Esophagus (tissue), 2 donors: ENCODE results near the gene MICOS13. TPM values are rescaled to one million over a fixed set of nuclear protein-coding genes. Genes with fewer than 3 reads are reported as not detected.

Source experiments
- H3K27ac ChIP-seq, 2 donors: one replicate each; pipeline ENCODE4 v1.5.1; 2013; ENCODE audit warnings: low read depth in 2 of 2, mild to moderate bottlenecking in 2 of 2, inconsistent platforms in 1 of 2, low read length in 1 of 2, moderate library complexity in 1 of 2
- H3K27me3 ChIP-seq, 2 donors: one replicate each; pipeline ENCODE4 v1.6.1; 2013; ENCODE audit warnings: low read length in 2 of 2, control low read depth in 1 of 2, mild to moderate bottlenecking in 1 of 2; ENCODE audit not compliant: insufficient read depth in 2 of 2, control insufficient read depth in 1 of 2
- H3K36me3 ChIP-seq, 2 donors: one replicate each; pipeline ENCODE4 v1.6.1; 2013; ENCODE audit warnings: low read length in 1 of 2; ENCODE audit not compliant: control insufficient read depth in 2 of 2, insufficient read depth in 2 of 2
- H3K4me1 ChIP-seq, 2 donors: one replicate each; pipeline ENCODE4 v1.6.1; 2013; ENCODE audit warnings: low read length in 1 of 2; ENCODE audit not compliant: control insufficient read depth in 2 of 2, insufficient read depth in 2 of 2
- H3K4me3 ChIP-seq, 2 donors: one replicate each; pipeline ENCODE4 v1.5.1; 2013; ENCODE audit warnings: low read length in 2 of 2, mild to moderate bottlenecking in 2 of 2, low read depth in 1 of 2, moderate library complexity in 1 of 2
- H3K9me3 ChIP-seq, 2 donors: one replicate each; pipeline ENCODE4 v1.6.1; 2013; ENCODE audit warnings: mild to moderate bottlenecking in 2 of 2, low read depth in 1 of 2, low read length in 1 of 2, moderate library complexity in 1 of 2; ENCODE audit not compliant: control insufficient read depth in 2 of 2, insufficient read depth in 1 of 2
- WGBS, 2 donors: extraction: QIAGEN DNeasy Blood & Tissue Kit; methylation state at CpG; one replicate each; pipeline ENCODE4 v1.1.7; 2013; 5-methylcytosine and 5-hydroxymethylcytosine counted together
- polyA plus RNA-seq, 2 donors: library from polyadenylated mRNA; stranded (reverse); fragments of 200-250 nt; gene quantifications; one replicate each; pipeline ENCODE4 v1.2.3, GENCODE V29; 2013
- donor health status: healthy with polysubstance abuse.
- donor health status: Bipolar disorder and iron deficiency.

The MICOS13 gene
- polyA plus RNA-seq, 2 donors: 86.8 to 104 TPM

DNA sequence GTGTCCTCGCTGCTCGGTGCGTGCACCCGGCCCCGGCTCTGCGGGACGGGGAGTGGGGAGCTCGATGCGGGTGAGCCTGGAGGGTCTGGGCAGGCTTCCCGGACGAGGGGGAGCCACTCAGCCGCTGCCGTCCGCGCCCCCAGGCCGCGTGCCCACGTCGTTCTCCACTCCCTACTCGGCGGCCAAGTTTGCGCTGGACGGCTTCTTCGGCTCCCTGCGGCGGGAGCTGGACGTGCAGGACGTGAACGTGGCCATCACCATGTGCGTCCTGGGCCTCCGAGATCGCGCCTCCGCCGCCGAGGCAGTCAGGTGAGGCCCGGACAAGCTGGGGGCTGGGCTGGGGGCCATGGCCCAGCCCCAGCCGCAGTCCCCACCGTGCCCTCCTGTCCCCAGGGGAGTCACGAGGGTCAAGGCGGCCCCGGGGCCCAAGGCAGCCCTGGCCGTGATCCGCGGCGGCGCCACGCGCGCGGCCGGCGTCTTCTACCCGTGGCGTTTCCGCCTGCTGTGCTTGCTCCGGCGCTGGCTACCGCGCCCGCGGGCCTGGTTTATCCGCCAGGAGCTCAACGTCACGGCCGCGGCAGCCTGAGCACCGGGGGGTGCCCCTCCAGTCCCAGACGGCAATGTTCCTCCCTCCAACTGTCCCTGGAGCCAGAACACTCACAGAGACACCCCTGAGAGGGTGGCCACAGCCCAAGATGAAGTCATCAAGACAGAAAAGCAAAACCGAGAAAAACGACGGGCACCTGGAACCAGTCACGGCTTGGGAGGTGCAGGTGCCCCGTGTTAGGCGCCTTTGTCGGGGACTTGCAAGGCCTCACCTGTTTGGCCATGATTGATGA, 7.3 kb upstream of the MICOS13 start:
- Histone ChIP-seq H3K9me3 (no peaks in the 10 kb centered on the region), H3K27ac (peak overlapping the region; percentile 23 to 56)
- 53 to 54% methylated on average over 75 to 76 of the region's 76 CpGs for WGBS, 2 donors

DNA sequence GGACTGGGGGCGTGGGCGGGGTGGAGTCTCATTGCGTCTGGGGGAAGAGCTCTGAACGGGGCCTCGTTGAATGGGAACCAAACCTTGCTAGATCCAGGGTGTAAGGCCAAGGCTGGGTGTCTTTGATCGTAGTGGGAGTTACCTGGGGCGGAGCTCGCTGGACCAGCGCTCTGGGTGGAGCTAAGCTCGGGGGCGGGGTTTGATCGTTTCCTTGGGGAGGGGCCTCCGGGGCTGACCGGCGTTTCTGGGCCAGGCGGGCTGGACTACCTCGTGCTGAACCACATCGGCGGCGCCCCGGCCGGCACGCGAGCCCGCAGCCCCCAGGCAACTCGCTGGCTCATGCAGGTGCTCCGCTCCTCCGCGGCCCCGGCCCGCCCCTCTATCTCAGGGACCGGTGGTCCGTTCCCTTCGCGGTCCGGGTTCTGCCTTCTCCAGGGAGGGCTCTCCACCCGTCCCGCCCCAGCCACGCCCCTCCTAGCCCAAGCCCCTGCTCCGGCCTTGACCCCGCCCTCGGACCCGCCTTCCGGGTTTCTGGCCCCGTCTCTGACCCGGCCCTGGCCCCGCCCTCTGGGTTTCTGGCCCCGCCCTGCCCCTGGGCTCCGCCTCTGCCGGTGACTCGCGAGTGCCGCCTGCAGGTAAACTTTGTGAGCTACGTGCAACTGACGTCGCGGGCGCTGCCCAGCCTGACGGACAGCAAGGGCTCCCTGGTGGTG, 6.5 kb upstream of the MICOS13 start:
- Histone ChIP-seq H3K36me3 (peaks cover 0 to 4% of the 10 kb centered on the region in 2 donors), H3K27me3 (no peaks in the 10 kb centered on the region), H3K9me3 (no peaks in the 10 kb centered on the region), H3K27ac (peak overlapping the region; percentile 87 to 91), H3K4me3 (peak overlapping the region; percentile 64 to 70), H3K4me1 (peaks cover 3 to 14% of the 10 kb centered on the region in 2 donors)
- WGBS, 2 donors: 1% methylated on average over 36 to 59 of the region's 59 CpGs

More for the DNA sequence above, 7.3 kb upstream of the MICOS13 start:
- Histone ChIP-seq H3K27me3 (no peaks in the 10 kb centered on the region), H3K36me3 (peaks cover 0 to 12% of the 10 kb centered on the region in 2 donors), H3K4me1 (peaks cover 3 to 17% of the 10 kb centered on the region in 2 donors), H3K4me3 (peak overlapping the region; percentile 64 to 70)

DNA sequence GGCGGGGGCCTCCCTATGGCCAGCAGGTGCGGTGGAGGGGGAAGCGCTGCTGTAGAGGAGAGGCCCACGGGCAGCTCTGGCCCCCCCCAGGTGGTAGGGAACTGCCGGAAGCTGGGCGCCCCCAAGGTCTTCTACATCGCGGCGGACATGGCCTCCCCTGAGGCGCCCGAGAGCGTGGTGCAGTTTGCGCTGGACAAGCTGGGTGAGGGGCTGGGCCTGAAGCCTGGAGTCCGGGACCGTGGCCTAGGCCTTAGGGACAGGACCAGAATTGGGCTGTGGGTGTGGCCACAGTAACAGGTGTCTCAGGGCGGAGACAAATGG, 6.0 kb upstream of the MICOS13 start:
- Histone ChIP-seq H3K9me3 (no peaks in the 10 kb centered on the region), H3K4me3 (peak overlapping the region; percentile 22 to 64), H3K36me3 (no peaks in the 10 kb centered on the region), H3K4me1 (peaks cover 3 to 14% of the 10 kb centered on the region in 2 donors), H3K27ac (peak overlapping the region; percentile 87 to 91), H3K27me3 (no peaks in the 10 kb centered on the region)
- WGBS, 2 donors: 31 to 39% methylated on average over 16 of the region's 16 CpGs

GRCh38 chr19:5684694-5685430, 4.5 kb upstream of the MICOS13 start:
- H3K36me3 ChIP-seq: no peaks in the 10 kb centered on the region
- H3K27me3 ChIP-seq: no peaks in the 10 kb centered on the region
- H3K4me3 ChIP-seq: no peak overlapping the region
- peaks cover 3 to 13% of the 10 kb centered on the region in 2 donors for H3K4me1 ChIP-seq
- 87 to 90% methylated on average over 21 to 22 of the region's 22 CpGs for WGBS, 2 donors
- no peak overlapping the region for H3K27ac ChIP-seq
- no peaks in the 10 kb centered on the region for H3K9me3 ChIP-seq

DNA sequence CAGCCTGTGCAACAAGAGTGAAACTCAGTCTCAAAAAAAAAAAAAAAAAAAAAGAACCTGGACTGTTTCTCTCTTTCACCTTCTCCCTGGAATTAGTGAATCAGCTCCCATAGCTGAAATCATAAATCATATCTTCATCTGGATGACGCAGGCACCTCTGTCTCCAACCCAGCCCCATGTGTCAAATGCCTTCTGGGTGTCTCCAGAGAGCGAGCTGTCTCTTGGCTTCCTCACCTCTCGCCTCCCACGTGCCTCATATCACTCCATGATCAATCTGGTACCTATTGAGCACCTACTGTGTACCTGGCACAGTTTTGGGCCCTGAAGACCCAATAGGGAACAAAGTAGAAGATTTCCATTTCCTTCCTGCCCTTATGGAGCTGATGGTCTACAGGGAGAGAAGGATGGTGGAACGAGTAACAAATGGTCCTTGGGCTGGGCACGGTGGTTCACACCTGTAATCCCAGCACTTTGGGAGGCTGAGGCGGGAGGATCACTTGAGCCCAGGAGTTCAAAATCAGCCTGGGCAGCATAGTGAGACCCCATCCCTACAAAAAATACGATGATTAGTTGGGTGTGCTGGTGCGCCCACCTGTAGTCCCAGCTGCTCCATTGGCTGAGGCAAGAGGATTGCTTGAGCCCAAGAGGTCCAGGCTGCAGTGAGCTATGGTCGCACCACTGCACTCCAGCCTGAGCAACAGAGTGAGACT, 3.0 kb upstream of the MICOS13 start:
- WGBS, 2 donors: 88 to 89% methylated on average over 10 of the region's 10 CpGs
- Histone ChIP-seq H3K9me3 (no peaks in the 10 kb centered on the region), H3K4me1 (peaks cover 7 to 19% of the 10 kb centered on the region in 2 donors), H3K4me3 (no peak overlapping the region), H3K36me3 (peaks cover 0 to 2% of the 10 kb centered on the region in 2 donors), H3K27ac (no peak overlapping the region), H3K27me3 (no peaks in the 10 kb centered on the region)

GRCh38 chr19:5682107-5682482, 1.8 kb upstream of the MICOS13 start:
- WGBS, 2 donors: 92% methylated on average over 3 of the region's 3 CpGs
- H3K27ac ChIP-seq: no peak overlapping the region
- H3K4me1 ChIP-seq: peaks cover 7 to 11% of the 10 kb centered on the region in 2 donors
- no peaks in the 10 kb centered on the region for H3K9me3 ChIP-seq
- H3K4me3 ChIP-seq: no peak overlapping the region
- peaks cover 0 to 5% of the 10 kb centered on the region in 2 donors for H3K36me3 ChIP-seq
- H3K27me3 ChIP-seq: no peaks in the 10 kb centered on the region

GRCh38 chr19:5681391-5682106, 1.2 kb upstream of the MICOS13 start:
- H3K9me3 ChIP-seq: no peaks in the 10 kb centered on the region
- H3K36me3 ChIP-seq: peaks cover 0 to 5% of the 10 kb centered on the region in 2 donors
- peak overlapping the region; percentile 67 to 82 for H3K4me3 ChIP-seq
- H3K4me1 ChIP-seq: peaks cover 7 to 11% of the 10 kb centered on the region in 2 donors
- no peaks in the 10 kb centered on the region for H3K27me3 ChIP-seq
- no peak overlapping the region for H3K27ac ChIP-seq
- 63 to 67% methylated on average over 17 of the region's 17 CpGs for WGBS, 2 donors

DNA sequence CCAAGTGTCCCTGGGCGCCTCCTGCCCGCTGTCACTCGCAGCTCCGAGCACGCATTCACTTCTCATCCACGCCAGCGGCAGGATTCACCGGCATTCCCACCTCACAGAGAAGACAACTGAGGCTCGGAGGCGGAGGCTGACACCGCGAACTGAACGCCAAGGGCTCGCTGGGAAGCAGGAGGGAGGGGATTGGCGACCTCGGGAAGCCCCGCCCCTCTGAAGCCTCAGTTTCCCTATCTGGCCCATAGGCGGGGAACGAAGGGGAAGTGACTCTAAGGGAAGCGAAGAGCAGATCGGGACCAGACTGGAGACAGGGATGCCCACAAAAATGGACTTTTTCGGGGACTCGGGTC, 256 bp downstream of the MICOS13 start:
- H3K36me3 ChIP-seq: peaks cover 0 to 5% of the 10 kb centered on the region in 2 donors
- 0% methylated on average over 23 of the region's 23 CpGs for WGBS, 2 donors
- no peaks in the 10 kb centered on the region for H3K9me3 ChIP-seq
- no peaks in the 10 kb centered on the region for H3K27me3 ChIP-seq
- H3K4me1 ChIP-seq: peaks cover 4 to 11% of the 10 kb centered on the region in 2 donors
- H3K4me3 ChIP-seq: peak overlapping the region; percentile 67 to 82
- H3K27ac ChIP-seq: peak overlapping the region; percentile 89 to 91
